ENCODE results near the gene CAPN2. TPM values are rescaled to one million over a fixed set of nuclear protein-coding genes. Genes with fewer than 3 reads are reported as not detected.

CAPN2 gene
- total RNA-seq, 1 donor from 2014 or later, result 253 TPM

GRCh38 chr1:223748773-223749733 lies 36.7 kb downstream of the CAPN2 start:
- Histone ChIP-seq H3K36me3 (peaks cover 82% of the 10 kb centered on the region), H3K4me3 (peak overlapping the region; percentile 56), H3K27me3 (ENCODE audit: low read depth) (no peaks in the 10 kb centered on the region), H3K27ac (peak overlapping the region; percentile 76), H3K4me1 (peaks cover 23% of the 10 kb centered on the region), H3K9me3 (no peaks in the 10 kb centered on the region)
- ATAC-seq (peak; percentile 88 to 91), DNase-seq (peak; percentile 83)
- peak; percentile 96 for TF ChIP-seq CTCF (IDR thresholded peaks at IDR 0.05)
- intact Hi-C loops (cut with DNase I), result loop anchor here (5.0 kb wide), 1 partner anchor 37 kb away; the partner anchor contains the start of gene CAPN2

- DNase-seq, result no peak
- peaks cover 23% of the 10 kb centered on the region for H3K4me1 ChIP-seq
- no peak for ATAC-seq
- TF ChIP-seq CTCF (IDR thresholded peaks at IDR 0.05), result no peak
- no peaks in the 10 kb centered on the region for H3K9me3 ChIP-seq
- H3K36me3 ChIP-seq, result peaks cover 82% of the 10 kb centered on the region
- intact Hi-C loops (cut with DNase I), result no loop called here
- H3K27ac ChIP-seq, result no peak overlapping the region
- no peaks in the 10 kb centered on the region for H3K27me3 ChIP-seq (ENCODE audit: low read depth)
- H3K4me3 ChIP-seq, result no peak overlapping the region
Observed at GRCh38 chr1:223750730-223751570, 38.6 kb downstream of the CAPN2 start.

DNA sequence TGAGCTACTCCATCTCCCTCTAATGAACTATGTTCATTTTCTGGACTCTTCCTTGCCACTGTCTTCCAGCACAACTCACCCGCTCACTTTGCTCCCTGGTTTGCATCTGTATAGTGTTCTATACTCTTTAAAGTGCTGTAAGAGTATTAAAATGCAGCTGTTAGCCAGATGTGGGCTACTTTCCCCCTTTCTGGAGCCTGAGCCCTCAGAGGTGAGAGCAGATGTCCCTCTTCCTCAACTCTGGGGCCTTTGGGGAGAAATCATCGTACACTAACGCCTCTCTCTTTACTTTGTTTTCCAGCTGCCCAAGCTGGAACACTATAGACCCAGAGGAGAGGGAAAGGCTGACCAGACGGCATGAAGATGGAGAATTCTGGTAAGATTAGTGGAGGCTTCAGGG lies 39.4 kb downstream of the CAPN2 start:
- ATAC-seq, result no peak

GRCh38 chr1:223752721-223753515 lies 40.6 kb downstream of the CAPN2 start:
- ATAC-seq (no peak), DNase-seq (no peak)
- Histone ChIP-seq H3K9me3 (no peaks in the 10 kb centered on the region), H3K27me3 (ENCODE audit: low read depth) (no peaks in the 10 kb centered on the region), H3K4me1 (peaks cover 11% of the 10 kb centered on the region), H3K4me3 (no peak overlapping the region), H3K36me3 (peaks cover 86% of the 10 kb centered on the region), H3K27ac (no peak overlapping the region)
- TF ChIP-seq CTCF (IDR thresholded peaks at IDR 0.05), result no peak
- intact Hi-C loops (cut with DNase I), result no loop called here

More for the DNA sequence above, 39.4 kb downstream of the CAPN2 start:
- intact Hi-C loops (cut with DNase I), result no loop called here
- TF ChIP-seq CTCF (IDR thresholded peaks at IDR 0.05), result no peak
- H3K4me3 ChIP-seq, result no peak overlapping the region
- H3K36me3 ChIP-seq, result peaks cover 82% of the 10 kb centered on the region
- no peak for DNase-seq
- H3K9me3 ChIP-seq, result no peaks in the 10 kb centered on the region
- peaks cover 23% of the 10 kb centered on the region for H3K4me1 ChIP-seq
- H3K27me3 ChIP-seq (ENCODE audit: low read depth), result no peaks in the 10 kb centered on the region
- H3K27ac ChIP-seq, result no peak overlapping the region

All from lower lobe of right lung (tissue), 2 donors.